Pericardium fibroblast (primary cell): ENCODE measurements around the gene WASF3. TPM values are rescaled to one million over a fixed set of nuclear protein-coding genes. Genes with fewer than 3 reads are reported as not detected.

Source experiments
- total RNA-seq: library from RNA; depleted of rRNA; stranded (reverse); fragments of >200 nt; gene quantifications from 2 replicates; pipeline ENCODE4 v1.2.3, GENCODE V29; 2015

Gene WASF3
- total RNA-seq = 12.8 and 21.8 TPM in 2 replicates

GRCh38 chr13:26557393-26558073 lies at the start of gene WASF3:
WASF3 (plus strand) TSS chr13:26557683; CDS start chr13:26642271, 84,588 bp downstream.

Other genes starting within 250 kb of the WASF3 start
- gene GPR12, start 203.1 kb downstream of the WASF3 start, total RNA-seq = not detected in 2 replicates